HepG2 (cell line): ENCODE measurements around the gene SPRR2D. TPM values are rescaled to one million over a fixed set of nuclear protein-coding genes. Genes with fewer than 3 reads are reported as not detected.

ENCODE experiments used
- ATAC-seq: fragments of 200-7000 bp; cut with Tn5 transposase; 3 replicates; pipeline ENCODE4 v1.9.1; 2020; ENCODE audit warnings: mild to moderate bottlenecking, moderate library complexity
- BruUV-seq: library from RNA; stranded (reverse); fragments of 400-500 nt; replicated peaks from 2 replicates; lab custom pipeline; 2021; lab: Mats Ljungman, UMichigan
- CTCF ChIA-PET: fragments of 300-600 bp; formaldehyde crosslinking; extraction: SDS; loops from one replicate; lab custom pipeline; 2021; ENCODE audit warnings: low total read pairs, inconsistent platforms, low intra/inter-chr PET ratio; lab: Yijun Ruan, JAX
- POLR2A ChIA-PET: fragments of 350-600 bp; sonication (Branson Sonifier 250); formaldehyde crosslinking; loops from one replicate; lab custom pipeline; 2020; ENCODE audit warnings: antibody characterized with exemption, inconsistent platforms; lab: Yijun Ruan, JAX
- DNase-seq: peaks from one replicate; pipeline ENCODE4 v3.0.0-alpha.2; 2015; ENCODE audit warnings: low spot score
- FAIRE-seq: peaks from 3 replicates; lab custom pipeline; 2011; peaks lifted over from hg19 to GRCh38; lab: Jason Lieb, UNC
- H2AFZ ChIP-seq: one replicate; pipeline ENCODE4 v1.6.1; 2011; ENCODE audit warnings: low read length, inconsistent platforms
- H3K27ac ChIP-seq: fragments of 300-600 bp; 3 replicates; pipeline ENCODE4 v1.8.0; 2011; ENCODE audit warnings: mixed run types, mild to moderate bottlenecking, mixed read lengths, low read length, inconsistent platforms; ENCODE audit not compliant: insufficient read depth; ENCODE audit errors: extremely low read length
- H3K27me3 ChIP-seq, 2 experiments: fragments of 200-600 bp in 1 of 2; 2 replicates in 1 of 2; 3 replicates in 1 of 2; pipeline versions ENCODE4 v1.6.0 to v1.8.0; 2011; ENCODE audit warnings: low read length in 2 of 2, mild to moderate bottlenecking in 2 of 2, moderate library complexity in 2 of 2, inconsistent platforms in 1 of 2; ENCODE audit not compliant: insufficient read depth in 2 of 2, control insufficient read depth in 1 of 2
- H3K36me3 ChIP-seq, 2 experiments: fragments of 200-600 bp in 1 of 2; replicated peaks in 1 of 2; 2 replicates in 1 of 2; 3 replicates in 1 of 2; pipeline versions ENCODE4 v1.5.1 to v1.8.0; 2011; ENCODE audit warnings: low read length in 2 of 2, inconsistent platforms in 1 of 2; ENCODE audit not compliant: insufficient read depth in 2 of 2, control insufficient read depth in 1 of 2
- H3K4me1 ChIP-seq: 2 replicates; pipeline ENCODE4 v1.5.1; 2012; ENCODE audit warnings: low read length, inconsistent platforms; ENCODE audit not compliant: insufficient read depth
- H3K4me2 ChIP-seq: 2 replicates; pipeline ENCODE4 v1.6.0; 2011; ENCODE audit warnings: low read depth, low read length, inconsistent platforms
- H3K4me3 ChIP-seq, 3 experiments: fragments of 200-600 bp in 1 of 3; sonication (generic), shearing (Covaris generic) in 1 of 3; replicated peaks in 1 of 3; 2 replicates each; pipeline ENCODE4 v1.5.1; 2011 to 2016; ENCODE audit warnings: low read length in 3 of 3, inconsistent platforms in 2 of 3, low read depth in 2 of 3, mild to moderate bottlenecking in 2 of 3, control low read depth in 1 of 3, mixed read lengths in 1 of 3; ENCODE audit not compliant: insufficient read depth in 1 of 3
- H3K79me2 ChIP-seq: one replicate; pipeline ENCODE4 v1.6.1; 2011; ENCODE audit warnings: low read length, inconsistent platforms; ENCODE audit not compliant: insufficient read depth
- H3K9ac ChIP-seq: 2 replicates; pipeline ENCODE4 v1.6.0; 2011; ENCODE audit warnings: mild to moderate bottlenecking, low read depth, low read length, inconsistent platforms; ENCODE audit not compliant: insufficient read depth
- H3K9me3 ChIP-seq: 2 replicates; pipeline ENCODE4 v1.5.1; 2012; ENCODE audit warnings: mild to moderate bottlenecking, low read length
- H4K20me1 ChIP-seq: 2 replicates; pipeline ENCODE4 v1.6.0; 2011; ENCODE audit warnings: inconsistent platforms, mild to moderate bottlenecking, low read length, moderate library complexity; ENCODE audit not compliant: insufficient read depth
- HDAC1 ChIP-seq: sonication (generic); formaldehyde crosslinking; IDR thresholded peaks from 2 replicates; pipeline ENCODE4 v1.5.1; 2020; ENCODE audit warnings: mild to moderate bottlenecking, missing genetic modification reagents
- HNRNPUL1 ChIP-seq: fragments of 200-400 bp; formaldehyde crosslinking; IDR thresholded peaks from 2 replicates; pipeline ENCODE4 v1.6.1; 2017; ENCODE audit warnings: low read depth, mild to moderate bottlenecking, low read length, moderate library complexity
- MXD4 ChIP-seq: IDR thresholded peaks from 2 replicates; pipeline ENCODE4 v1.6.1; 2016; ENCODE audit warnings: mild to moderate bottlenecking, missing biosample characterization, missing genetic modification reagents
- NR2C2 ChIP-seq: sonication (generic); formaldehyde crosslinking; IDR thresholded peaks from 2 replicates; pipeline ENCODE4 v1.4.0; 2020; ENCODE audit warnings: missing genetic modification reagents, mild to moderate bottlenecking, moderate library complexity, borderline replicate concordance
- RFXAP ChIP-seq: sonication (generic); formaldehyde crosslinking; IDR thresholded peaks from 2 replicates; pipeline ENCODE4 v1.4.0; 2020; ENCODE audit warnings: missing genetic modification reagents, borderline replicate concordance
- SMAD3 ChIP-seq: sonication (generic); formaldehyde crosslinking; IDR thresholded peaks from 2 replicates; pipeline ENCODE4 v1.4.0; 2020; ENCODE audit warnings: missing genetic modification reagents
- TSC22D2 ChIP-seq: sonication (generic); formaldehyde crosslinking; IDR thresholded peaks from 2 replicates; pipeline ENCODE4 v1.5.1; 2020; ENCODE audit warnings: missing genetic modification reagents, mild to moderate bottlenecking, borderline replicate concordance
- ZNF350 ChIP-seq: sonication (generic); formaldehyde crosslinking; IDR thresholded peaks from 2 replicates; pipeline ENCODE4 v1.4.0; 2020; ENCODE audit warnings: mild to moderate bottlenecking, low read depth, missing genetic modification reagents, borderline replicate concordance
- WGBS: methylation state at CpG from one replicate; pipeline ENCODE4 v1.1.6; 2017; ENCODE audit warnings: low lambda C conversion rate; 5-methylcytosine and 5-hydroxymethylcytosine counted together
- in situ Hi-C: cut with HindIII; loops from 2 replicates; pipeline ENCODE4 v1.10.0; 2017; ENCODE audit warnings: low pct_unique_long_range_greater_than_20kb; ENCODE audit not compliant: extremely low pct_ligation_motif_present
- intact Hi-C: fragments of 100-400 bp; cut with micrococcal nuclease; formaldehyde crosslinking; loops from one replicate; pipeline ENCODE4 v1.10.0; 2022; ENCODE audit not compliant: unreplicated experiment
- polyA plus RNA-seq, 8 experiments: library from polyadenylated mRNA; depleted of rRNA in 3 of 8; stranded (reverse) in 7 of 8; unstranded in 1 of 8; fragments of >200 nt; fragmentation: Illumina TruSeq in 4 of 8; extraction: Trizol in 4 of 8; gene quantifications; 2 replicates each; pipeline versions ENCODE4 v1.2.1 to v1.2.3, GENCODE V29; 2011 to 2016; ENCODE audit warnings: low read depth in 4 of 8, missing spikeins in 1 of 8, mixed read lengths in 1 of 8; ENCODE audit not compliant: insufficient read depth in 1 of 8
- total RNA-seq, 5 experiments: library from RNA; depleted of rRNA; stranded (reverse); fragments of >200 nt; fragmentation: Illumina TruSeq; extraction: Trizol; gene quantifications; 2 replicates each; pipeline ENCODE4 v1.2.3, GENCODE V29; 2016; ENCODE audit warnings: low read depth in 1 of 5
- TF ChIP-seq, protein P1 (sequence below): sonication (generic); formaldehyde crosslinking; IDR thresholded peaks from 2 replicates; pipeline ENCODE4 v1.8.1; 2023; ENCODE audit warnings: mild to moderate bottlenecking, inconsistent platforms, moderate library complexity, missing genetic modification reagents, borderline replicate concordance
- TF ChIP-seq, protein P2 (sequence below): IDR thresholded peaks from 2 replicates; pipeline ENCODE4 v1.6.1; 2012; ENCODE audit warnings: inconsistent platforms

Gene SPRR2D
- total and polyA plus RNA-seq, 2 of the 13 experiments (the other 11 are each of a cell fraction or from before 2014, with no cell fraction given) = not detected

DNA sequence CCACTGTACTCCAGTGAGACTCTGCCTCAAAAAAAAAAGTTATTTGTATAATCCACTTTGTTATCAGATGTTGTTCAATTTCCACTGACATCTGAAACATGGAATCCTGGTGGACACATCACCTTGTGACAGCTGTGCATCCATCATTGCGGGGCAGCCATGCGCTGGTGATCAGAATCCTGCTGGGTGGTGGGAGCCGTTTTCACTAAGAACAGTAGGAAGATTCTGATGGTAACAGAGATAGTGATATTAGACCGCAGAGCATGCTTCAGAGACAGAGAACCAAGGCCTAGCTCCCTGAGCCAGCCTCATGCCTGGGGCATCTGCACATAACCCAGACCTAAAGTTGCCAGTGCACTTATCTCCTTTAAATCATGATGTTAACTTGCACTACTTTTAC is 42.4 kb downstream of the SPRR2D start:
- H3K4me1 ChIP-seq = no peaks in the 10 kb centered on the region
- no peak overlapping the region for H3K9ac ChIP-seq
- CTCF ChIA-PET = no interaction called here
- no peak overlapping the region for H3K4me3 ChIP-seq
- no peak for FAIRE-seq
- no peak overlapping the region for H2AFZ ChIP-seq
- POLR2A ChIA-PET = no interaction called here
- H3K36me3 ChIP-seq = no peaks in the 10 kb centered on the region
- no peaks in the 10 kb centered on the region for H4K20me1 ChIP-seq
- intact Hi-C loops (no loop called here), in situ Hi-C loops (no loop called here)
- ATAC-seq = no peak
- no peak overlapping the region for H3K27ac ChIP-seq
- no peaks in the 10 kb centered on the region for H3K9me3 ChIP-seq
- H3K79me2 ChIP-seq = no peaks in the 10 kb centered on the region
- no peak overlapping the region for H3K4me2 ChIP-seq
- DNase-seq = no peak
- no TSS peak for BruUV-seq
- no peaks in the 10 kb centered on the region for H3K27me3 ChIP-seq
- 49% methylated on average over 4 of the region's 4 CpGs for WGBS
- TF ChIP-seq SMAD3 = no peak
- TF ChIP-seq HDAC1 (CRISPR knock-in tag) = no peak
- TF ChIP-seq, protein P1, sequence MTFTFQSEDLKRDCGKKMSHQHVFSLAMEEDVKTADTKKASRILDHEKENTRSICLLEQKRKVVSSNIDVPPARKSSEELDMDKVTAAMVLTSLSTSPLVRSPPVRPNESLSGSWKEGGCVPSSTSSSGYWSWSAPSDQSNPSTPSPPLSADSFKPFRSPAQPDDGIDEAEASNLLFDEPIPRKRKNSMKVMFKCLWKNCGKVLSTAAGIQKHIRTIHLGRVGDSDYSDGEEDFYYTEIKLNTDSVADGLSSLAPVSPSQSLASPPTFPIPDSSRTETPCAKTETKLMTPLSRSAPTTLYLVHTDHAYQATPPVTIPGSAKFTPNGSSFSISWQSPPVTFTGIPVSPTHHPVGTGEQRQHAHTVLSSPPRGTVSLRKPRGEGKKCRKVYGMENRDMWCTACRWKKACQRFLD = no peak
- TF ChIP-seq, protein P2, sequence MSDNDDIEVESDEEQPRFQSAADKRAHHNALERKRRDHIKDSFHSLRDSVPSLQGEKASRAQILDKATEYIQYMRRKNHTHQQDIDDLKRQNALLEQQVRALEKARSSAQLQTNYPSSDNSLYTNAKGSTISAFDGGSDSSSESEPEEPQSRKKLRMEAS = no peak
- no peak for TF ChIP-seq NR2C2
- no peak for TF ChIP-seq ZNF350
- TF ChIP-seq HNRNPUL1 = no peak
- TF ChIP-seq RFXAP (CRISPR knock-in tag) = no peak
- TF ChIP-seq TSC22D2 (CRISPR knock-in tag) = no peak
- TF ChIP-seq MXD4 (CRISPR knock-in tag) = no peak
